ENCODE results near the gene SP1.
"Not testable (repeated sequence)": the region's sequence is repeated elsewhere in the genome, so short reads cannot be mapped to it uniquely, and the experiment has no call there.

The SP1 gene

DNA sequence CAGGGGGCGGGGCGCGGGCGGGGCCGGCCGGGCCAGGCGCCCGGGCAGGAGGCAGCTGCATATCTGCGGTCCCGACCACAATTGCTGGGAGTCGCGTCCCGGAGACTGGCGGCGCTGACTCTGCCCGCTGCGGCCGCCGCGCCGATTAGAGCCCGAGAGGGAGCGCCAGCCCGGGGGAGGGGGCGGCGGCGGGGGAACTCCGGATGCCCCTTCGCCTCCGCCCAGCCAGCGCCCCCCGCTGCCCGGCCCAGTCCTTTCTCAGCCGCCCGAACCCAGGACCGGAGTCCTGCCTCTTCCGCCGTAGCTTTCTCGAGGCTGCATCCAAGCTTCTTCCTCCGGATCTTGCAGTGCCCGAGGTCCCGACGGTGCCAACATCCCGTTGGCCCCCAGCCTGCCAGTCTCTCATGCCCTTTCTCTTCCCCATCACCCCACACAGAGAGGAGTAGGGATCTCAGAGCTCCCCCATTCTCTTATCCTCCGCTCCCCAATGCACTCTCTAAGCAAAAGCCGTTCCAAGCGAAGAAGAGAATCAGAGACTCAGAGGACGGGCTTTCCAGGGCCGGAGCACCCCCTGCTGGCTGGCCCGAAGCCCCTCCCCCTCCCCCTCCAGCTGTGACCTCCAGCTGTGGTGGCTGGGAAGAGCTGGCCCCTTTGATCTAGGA lies 35.0 kb upstream of the SP1 start:
- H3K4me3 Mint-ChIP-seq = peak overlapping the region; percentile 97
- H3K36me3 Mint-ChIP-seq = no peaks in the 10 kb centered on the region
- H3K27me3 Mint-ChIP-seq = peaks cover 3% of the 10 kb centered on the region
- no peaks in the 10 kb centered on the region for H3K9me3 Mint-ChIP-seq
- peak overlapping the region; percentile 76 for H3K27ac Mint-ChIP-seq
- H3K4me1 Mint-ChIP-seq = peaks cover 8% of the 10 kb centered on the region
- peak; percentile 92 for ATAC-seq (ENCODE audit: low read depth)
- DNase-seq (ENCODE audit: low spot score in 2 of 2) = peak; percentile 64 to 68

DNA sequence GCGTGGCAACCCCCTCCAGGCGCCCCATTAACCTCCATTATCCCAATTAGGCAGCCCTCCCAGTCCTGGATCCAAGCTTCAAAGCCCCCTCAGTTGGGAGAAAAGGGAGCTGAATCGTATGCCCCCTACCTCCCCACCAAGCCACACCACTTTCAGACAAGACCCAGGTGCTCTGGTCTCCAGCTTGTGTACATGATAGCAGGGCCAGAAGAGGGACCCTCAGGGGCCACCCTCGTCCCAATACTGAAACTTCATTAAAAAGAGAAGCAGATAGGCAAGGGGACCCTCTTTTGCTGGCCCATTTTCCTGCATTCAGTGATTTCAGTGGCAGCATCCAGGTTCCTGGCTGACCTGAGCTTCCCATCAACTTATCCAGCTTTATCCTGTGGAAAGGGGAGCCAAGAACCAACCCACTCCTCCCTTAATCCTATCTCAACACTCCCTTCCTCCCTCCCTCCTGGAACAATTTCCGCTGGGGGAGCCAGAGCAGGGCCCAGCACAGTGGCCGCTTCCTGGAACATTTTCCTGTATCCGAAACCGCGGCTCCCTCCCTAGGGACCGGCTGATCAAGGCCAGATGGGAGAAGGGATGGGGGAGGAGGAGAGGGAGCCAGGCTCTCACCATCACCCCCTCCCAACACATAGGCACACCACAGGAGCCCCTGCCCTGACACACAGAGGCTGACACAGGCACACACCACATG lies 34.3 kb upstream of the SP1 start:
- no peaks in the 10 kb centered on the region for H3K36me3 Mint-ChIP-seq
- peak overlapping the region; percentile 97 for H3K4me3 Mint-ChIP-seq
- peaks cover 2% of the 10 kb centered on the region for H3K27me3 Mint-ChIP-seq
- peak; percentile 12 for ATAC-seq (ENCODE audit: low read depth)
- H3K4me1 Mint-ChIP-seq = peaks cover 8% of the 10 kb centered on the region
- no peak for DNase-seq (ENCODE audit: low spot score in 2 of 2)
- H3K27ac Mint-ChIP-seq = peak overlapping the region; percentile 76
- H3K9me3 Mint-ChIP-seq = no peaks in the 10 kb centered on the region

DNA sequence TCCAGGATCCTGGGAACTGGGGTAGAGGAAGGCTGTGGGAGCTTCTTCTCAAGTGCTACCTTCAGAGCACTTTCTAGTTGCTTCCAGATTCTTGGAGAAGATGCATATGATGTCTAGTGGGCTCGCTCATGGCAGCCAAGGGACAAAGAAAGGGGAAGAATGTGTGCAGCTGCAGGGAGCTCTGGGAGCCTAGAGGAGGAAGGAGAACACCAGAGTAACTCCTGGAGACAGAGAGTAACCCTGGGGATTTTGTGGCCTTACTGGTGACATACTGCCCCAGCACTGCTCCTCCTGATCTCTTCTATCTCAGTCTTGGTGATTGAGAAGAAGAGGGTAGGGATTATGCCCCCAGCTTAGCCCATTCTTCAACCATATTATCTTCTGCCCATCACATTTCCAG lies 33.5 kb upstream of the SP1 start:
- Mint-ChIP-seq H3K4me3 (no peak overlapping the region), H3K9me3 (no peaks in the 10 kb centered on the region), H3K27me3 (peaks cover 2% of the 10 kb centered on the region), H3K36me3 (no peaks in the 10 kb centered on the region), H3K27ac (peak overlapping the region; percentile 29), H3K4me1 (peaks cover 8% of the 10 kb centered on the region)
- ATAC-seq (ENCODE audit: low read depth) (no peak), DNase-seq (ENCODE audit: low spot score in 2 of 2) (no peak)

DNA sequence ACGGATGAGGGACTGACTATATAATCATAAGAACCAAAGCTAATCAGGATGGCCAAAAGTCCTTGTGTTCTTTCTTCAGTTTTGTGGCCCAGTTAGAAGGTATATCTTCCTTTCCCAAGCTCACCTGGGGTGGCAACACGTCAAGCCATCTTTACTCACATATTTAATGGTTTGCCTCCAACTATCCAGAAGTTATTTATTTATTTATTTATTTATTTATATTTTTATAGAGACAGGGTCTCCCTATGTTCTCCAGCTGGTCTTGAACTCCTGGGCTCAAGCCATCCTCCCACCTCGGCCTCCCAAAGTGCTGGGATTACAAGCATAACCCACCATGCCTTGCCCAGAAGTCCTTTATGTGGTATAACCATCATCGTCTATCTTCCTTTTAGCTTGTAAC lies 32.1 kb upstream of the SP1 start:
- Mint-ChIP-seq H3K9me3 (no peaks in the 10 kb centered on the region), H3K4me1 (peaks cover 12% of the 10 kb centered on the region), H3K36me3 (no peaks in the 10 kb centered on the region), H3K27ac (no peak overlapping the region), H3K4me3 (no peak overlapping the region), H3K27me3 (no peaks in the 10 kb centered on the region)
- DNase-seq (ENCODE audit: low spot score in 2 of 2) (no peak), ATAC-seq (ENCODE audit: low read depth) (no peak)

DNA sequence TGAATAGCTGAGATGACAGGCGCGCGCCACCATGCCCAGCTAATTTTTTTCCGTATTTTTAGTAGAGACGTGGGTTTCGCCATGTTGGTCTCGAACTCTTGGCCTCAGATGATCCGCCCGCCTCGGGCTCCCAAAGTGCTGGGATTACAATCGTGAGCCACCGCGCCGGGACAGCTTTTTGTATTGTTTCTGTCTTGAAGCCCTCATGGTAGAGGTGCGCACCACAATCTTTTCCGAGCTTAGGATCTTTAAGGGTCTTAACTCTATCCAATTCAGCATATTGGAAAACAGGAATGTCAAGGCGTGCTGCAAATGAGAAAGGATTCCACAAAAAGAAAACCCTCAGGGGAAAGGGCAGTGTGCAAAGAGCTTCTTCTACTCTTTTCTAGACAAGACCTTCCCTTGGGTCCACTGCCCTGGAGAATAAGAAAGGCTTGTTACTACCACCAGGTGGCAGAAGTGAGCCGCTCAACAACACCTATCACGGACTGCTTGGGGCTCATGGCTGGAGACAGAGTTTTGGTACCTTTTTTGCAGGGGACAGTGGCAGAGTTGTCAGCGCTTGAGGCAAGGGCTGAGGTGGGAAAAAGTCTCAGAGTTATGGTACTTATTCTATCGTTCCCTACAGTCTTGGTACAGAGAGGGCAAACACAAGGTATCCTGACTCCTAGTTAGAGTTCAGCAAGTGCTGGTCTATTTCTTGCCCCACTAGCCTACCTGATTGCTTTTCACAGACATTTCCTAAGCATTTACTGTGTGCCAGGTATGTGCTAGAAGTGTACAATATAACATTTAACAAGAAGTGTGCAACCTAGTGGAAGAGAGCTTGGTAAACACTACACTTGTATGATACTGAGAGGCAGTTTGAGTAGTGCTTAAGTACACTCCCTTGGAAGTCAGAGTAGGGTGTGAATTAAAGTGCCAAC lies 27.4 kb upstream of the SP1 start:
- Mint-ChIP-seq H3K27me3 (no peaks in the 10 kb centered on the region), H3K27ac (no peak overlapping the region), H3K4me1 (peaks cover 6% of the 10 kb centered on the region), H3K36me3 (no peaks in the 10 kb centered on the region), H3K4me3 (no peak overlapping the region), H3K9me3 (no peaks in the 10 kb centered on the region)
- ATAC-seq (ENCODE audit: low read depth) = peak; percentile 100
- peak; percentile 77 to 86 for DNase-seq (ENCODE audit: low spot score in 2 of 2)

DNA sequence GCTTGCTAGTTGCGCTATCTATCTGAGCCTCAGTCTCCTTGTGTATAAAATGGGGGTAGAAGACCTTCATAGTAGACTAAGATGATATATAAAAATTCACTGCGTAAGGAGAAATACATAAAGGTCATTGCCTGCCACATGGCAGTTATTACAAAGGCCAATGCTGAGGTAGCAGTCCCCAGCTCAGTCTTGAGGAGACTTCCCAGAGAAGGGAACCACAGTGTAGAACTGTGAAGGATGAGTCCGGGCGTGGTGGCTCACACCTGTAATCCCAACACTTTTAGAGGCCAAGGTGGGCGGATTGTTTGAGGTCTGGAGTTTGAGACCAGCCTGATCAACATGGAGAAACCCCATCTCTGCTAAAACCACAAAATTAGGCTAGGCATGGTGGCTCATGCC lies 26.7 kb upstream of the SP1 start:
- DNase-seq (ENCODE audit: low spot score in 2 of 2) = no peak
- H3K27me3 Mint-ChIP-seq = no peaks in the 10 kb centered on the region
- no peak overlapping the region for H3K27ac Mint-ChIP-seq
- no peaks in the 10 kb centered on the region for H3K9me3 Mint-ChIP-seq
- no peak overlapping the region for H3K4me3 Mint-ChIP-seq
- peaks cover 6% of the 10 kb centered on the region for H3K4me1 Mint-ChIP-seq
- H3K36me3 Mint-ChIP-seq = no peaks in the 10 kb centered on the region
- no peak for ATAC-seq (ENCODE audit: low read depth)

DNA sequence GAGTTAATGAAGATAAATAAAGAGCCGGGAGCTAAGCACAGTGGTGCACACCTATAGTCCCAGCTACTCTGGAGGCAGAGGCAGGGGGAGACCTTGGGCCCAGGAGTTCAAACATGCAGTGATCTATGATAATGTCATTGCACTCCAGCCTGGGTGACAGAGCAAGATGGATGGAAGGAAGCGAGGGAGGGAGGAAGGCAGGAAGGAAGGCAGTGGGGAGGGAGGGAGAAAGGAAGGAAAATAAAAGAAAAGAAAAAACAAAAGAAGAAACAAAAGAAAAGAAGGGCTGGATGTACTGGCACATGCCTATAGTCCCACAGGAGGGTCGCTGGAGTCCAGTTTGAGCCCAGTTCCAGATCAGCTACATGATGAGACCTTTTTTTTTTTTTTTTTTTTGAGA lies 24.9 kb upstream of the SP1 start:
- H3K4me3 Mint-ChIP-seq = no peak overlapping the region
- peaks cover 6% of the 10 kb centered on the region for H3K4me1 Mint-ChIP-seq
- no peaks in the 10 kb centered on the region for H3K36me3 Mint-ChIP-seq
- no peaks in the 10 kb centered on the region for H3K27me3 Mint-ChIP-seq
- no peaks in the 10 kb centered on the region for H3K9me3 Mint-ChIP-seq
- DNase-seq (ENCODE audit: low spot score in 2 of 2) (no peak), ATAC-seq (ENCODE audit: low read depth) (no peak)
- H3K27ac Mint-ChIP-seq = no peak overlapping the region

DNA sequence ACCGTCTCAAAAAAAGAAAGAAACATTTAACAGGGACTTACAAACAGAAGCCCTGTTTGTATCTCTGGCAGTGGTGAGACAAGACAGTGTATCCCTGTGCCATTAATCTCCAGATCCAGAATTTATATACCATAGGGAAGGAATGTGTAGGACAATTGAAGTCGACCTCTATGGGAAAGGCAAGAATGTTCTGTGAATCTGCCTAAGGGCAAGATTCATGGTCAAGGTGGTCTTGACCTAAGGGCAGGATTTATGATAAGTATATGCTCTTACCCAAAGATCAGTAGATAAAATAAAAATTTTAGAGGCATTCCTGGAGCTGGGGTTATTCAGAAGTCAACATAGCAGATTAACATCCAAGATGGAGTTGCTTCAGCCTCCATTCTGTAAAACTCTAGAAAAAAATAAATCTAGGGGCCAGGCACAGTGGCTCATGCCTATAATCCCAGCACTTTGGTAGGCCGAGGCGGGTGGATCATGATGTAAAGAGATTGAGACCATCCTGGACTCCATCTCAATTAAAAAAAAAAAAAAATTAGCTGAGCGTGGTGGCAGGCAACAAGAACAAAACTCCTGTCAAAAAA lies 21.0 kb upstream of the SP1 start:
- no peak overlapping the region for H3K4me3 Mint-ChIP-seq
- H3K36me3 Mint-ChIP-seq = no peaks in the 10 kb centered on the region
- no peak overlapping the region for H3K27ac Mint-ChIP-seq
- DNase-seq (ENCODE audit: low spot score in 2 of 2) (no peak), ATAC-seq (ENCODE audit: low read depth) (no peak)
- H3K27me3 Mint-ChIP-seq = no peaks in the 10 kb centered on the region
- H3K9me3 Mint-ChIP-seq = no peaks in the 10 kb centered on the region
- H3K4me1 Mint-ChIP-seq = peaks cover 2% of the 10 kb centered on the region

DNA sequence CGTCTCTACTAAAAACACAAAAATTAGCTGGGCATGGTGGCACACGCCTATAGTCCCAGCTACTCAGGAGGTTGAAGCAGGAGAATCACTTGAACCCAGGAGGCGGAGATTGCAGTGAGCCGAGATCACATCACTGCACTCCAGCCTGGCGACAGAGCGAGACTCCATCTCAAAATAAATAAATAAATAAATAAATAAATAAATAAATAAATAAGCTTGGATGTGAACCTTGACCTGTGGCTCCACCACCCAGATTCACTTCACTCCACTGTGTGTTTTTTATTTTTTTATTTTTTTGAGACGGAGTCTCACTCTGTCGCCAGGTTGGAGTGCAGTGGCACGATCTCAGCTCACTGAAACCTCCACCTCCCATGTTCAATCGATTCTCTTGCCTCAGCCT lies 18.3 kb upstream of the SP1 start:
- H3K4me1 Mint-ChIP-seq; H3K27ac Mint-ChIP-seq; H3K36me3 Mint-ChIP-seq; DNase-seq (ENCODE audit: low spot score in 2 of 2); H3K4me3 Mint-ChIP-seq; H3K9me3 Mint-ChIP-seq; ATAC-seq (ENCODE audit: low read depth); H3K27me3 Mint-ChIP-seq: not testable (repeated sequence)

DNA sequence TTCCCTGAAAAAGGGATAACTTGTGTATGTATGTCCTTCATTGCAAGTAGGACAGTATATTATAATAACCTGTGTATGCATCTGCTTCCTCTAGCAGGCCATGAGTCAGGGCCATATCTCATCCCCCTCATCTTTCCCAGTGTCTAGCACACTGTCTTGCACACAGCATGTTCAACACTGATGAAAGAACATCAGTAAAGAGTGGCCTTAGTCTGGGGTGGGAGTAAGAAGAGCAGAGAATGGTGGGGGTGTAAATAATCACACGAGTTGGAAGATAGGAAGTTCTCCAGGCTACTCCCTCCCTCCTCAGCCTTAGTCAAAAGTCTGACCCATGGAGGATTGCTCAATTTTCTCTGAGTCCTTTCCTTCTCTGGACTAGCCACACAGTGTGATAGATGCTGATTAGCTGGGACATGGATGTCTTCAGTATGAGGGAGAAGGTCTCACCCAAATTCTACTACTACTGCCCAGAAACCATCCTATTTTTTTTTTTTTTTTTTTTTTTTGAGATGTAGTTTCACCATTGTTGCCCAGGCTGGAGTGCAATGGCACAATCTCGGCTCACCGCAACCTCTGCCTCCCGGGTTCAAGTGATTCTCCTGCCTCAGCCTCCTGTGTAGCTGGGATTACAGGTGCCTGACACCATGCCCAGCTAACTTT lies 14.6 kb upstream of the SP1 start:
- peak overlapping the region; percentile 65 for H3K27ac Mint-ChIP-seq
- DNase-seq (ENCODE audit: low spot score in 2 of 2) (no peak), ATAC-seq (ENCODE audit: low read depth) (no peak)
- H3K4me3 Mint-ChIP-seq = no peak overlapping the region
- H3K4me1 Mint-ChIP-seq = peaks cover 7% of the 10 kb centered on the region
- no peaks in the 10 kb centered on the region for H3K9me3 Mint-ChIP-seq
- no peaks in the 10 kb centered on the region for H3K27me3 Mint-ChIP-seq
- H3K36me3 Mint-ChIP-seq = no peaks in the 10 kb centered on the region

DNA sequence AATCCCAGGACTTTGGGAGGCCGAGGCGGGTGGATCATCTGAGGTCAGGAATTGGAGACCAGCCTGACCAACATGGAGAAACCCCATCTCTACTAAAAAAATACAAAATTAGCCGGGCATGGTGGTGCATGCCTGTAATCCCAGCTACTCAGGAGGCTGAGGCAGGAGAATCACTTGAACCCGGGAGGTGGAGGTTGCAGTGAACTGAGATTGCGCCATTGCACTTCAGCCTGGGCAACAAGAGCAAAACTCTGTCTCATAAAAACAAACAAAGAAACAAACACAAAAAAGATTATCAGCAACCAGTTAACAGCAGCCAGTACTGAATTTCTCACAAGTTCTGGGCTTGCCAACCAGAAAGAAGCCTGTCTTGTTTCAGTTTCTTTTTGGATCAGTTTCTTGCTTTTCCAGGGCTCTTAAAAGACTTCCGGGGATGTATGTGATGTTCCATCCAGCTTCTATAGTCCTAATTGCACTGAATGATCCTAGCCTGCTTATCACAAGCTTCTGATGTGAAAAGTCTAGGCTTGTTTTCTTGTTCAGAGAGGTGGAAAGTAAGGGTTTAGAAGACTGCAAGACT lies 6.3 kb upstream of the SP1 start:
- H3K36me3 Mint-ChIP-seq; DNase-seq (ENCODE audit: low spot score in 2 of 2); H3K4me3 Mint-ChIP-seq; H3K27me3 Mint-ChIP-seq; H3K27ac Mint-ChIP-seq; H3K9me3 Mint-ChIP-seq; ATAC-seq (ENCODE audit: low read depth): not testable (repeated sequence)
- peaks cover 17% of the 10 kb centered on the region for H3K4me1 Mint-ChIP-seq

DNA sequence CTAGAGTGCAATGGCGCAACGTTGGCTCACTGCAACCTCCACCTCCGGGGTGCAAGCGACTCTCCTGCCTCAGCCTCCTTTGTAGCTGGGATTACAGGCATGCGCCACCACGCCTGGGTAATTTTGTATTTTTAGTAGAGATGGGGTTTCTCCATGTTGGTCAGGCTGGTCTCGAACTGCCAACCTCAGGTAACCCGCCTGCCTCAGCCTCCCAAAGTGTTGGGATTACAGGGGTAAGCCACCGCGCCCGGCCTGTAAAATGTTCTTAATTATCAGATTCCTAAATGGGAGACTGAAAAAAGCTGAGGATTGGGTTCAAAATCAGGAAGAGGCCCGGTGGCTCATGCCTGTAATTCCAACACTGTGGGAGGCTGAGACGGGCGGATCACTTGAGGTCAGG lies 5.7 kb upstream of the SP1 start:
- not testable (repeated sequence) for H3K27me3 Mint-ChIP-seq; H3K36me3 Mint-ChIP-seq; H3K9me3 Mint-ChIP-seq; H3K27ac Mint-ChIP-seq; H3K4me3 Mint-ChIP-seq; DNase-seq (ENCODE audit: low spot score in 2 of 2); ATAC-seq (ENCODE audit: low read depth)
- H3K4me1 Mint-ChIP-seq = peaks cover 19% of the 10 kb centered on the region

DNA sequence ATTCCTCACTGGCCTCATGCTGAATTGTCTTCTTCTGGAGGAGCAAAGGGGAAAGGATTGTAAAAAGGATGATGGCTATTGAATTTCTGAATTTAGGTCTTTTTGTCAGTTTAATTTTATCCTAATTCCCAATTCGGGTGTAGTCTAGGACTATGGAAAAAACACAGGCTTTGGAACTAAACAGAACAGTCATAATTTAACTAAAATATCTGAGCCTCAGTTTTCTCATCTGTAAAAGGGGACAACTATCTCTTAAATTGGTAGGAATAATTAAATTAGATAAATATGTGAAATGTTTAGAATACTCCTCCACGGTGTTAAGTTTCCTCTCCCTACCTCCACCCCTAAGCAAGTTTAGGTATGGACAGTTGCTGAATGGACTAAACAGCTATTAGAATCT lies 3.2 kb upstream of the SP1 start:
- no peak for ATAC-seq (ENCODE audit: low read depth)
- Mint-ChIP-seq H3K27me3 (no peaks in the 10 kb centered on the region), H3K4me3 (no peak overlapping the region), H3K36me3 (peaks cover 7% of the 10 kb centered on the region), H3K4me1 (peaks cover 22% of the 10 kb centered on the region), H3K9me3 (no peaks in the 10 kb centered on the region), H3K27ac (no peak overlapping the region)
- DNase-seq (ENCODE audit: low spot score in 2 of 2) = no peak
